Breast epithelium (tissue), 3 donors: ENCODE measurements around the gene GOSR1.

Experiments
- POLR2A ChIP-seq: fragments of 450-650 bp; IDR thresholded peaks from one replicate; pipeline ENCODE4 v1.6.1; 2016; ENCODE audit warnings: antibody characterized with exemption, mild to moderate bottlenecking, moderate library complexity
- TF ChIP-seq, protein P1 (sequence below), 3 donors: fragments of 450-650 bp; IDR thresholded peaks; one replicate each; pipeline ENCODE4 v1.5.1; 2016 to 2017; ENCODE audit warnings: antibody characterized with exemption in 3 of 3, mild to moderate bottlenecking in 3 of 3, moderate library complexity in 3 of 3

DNA sequence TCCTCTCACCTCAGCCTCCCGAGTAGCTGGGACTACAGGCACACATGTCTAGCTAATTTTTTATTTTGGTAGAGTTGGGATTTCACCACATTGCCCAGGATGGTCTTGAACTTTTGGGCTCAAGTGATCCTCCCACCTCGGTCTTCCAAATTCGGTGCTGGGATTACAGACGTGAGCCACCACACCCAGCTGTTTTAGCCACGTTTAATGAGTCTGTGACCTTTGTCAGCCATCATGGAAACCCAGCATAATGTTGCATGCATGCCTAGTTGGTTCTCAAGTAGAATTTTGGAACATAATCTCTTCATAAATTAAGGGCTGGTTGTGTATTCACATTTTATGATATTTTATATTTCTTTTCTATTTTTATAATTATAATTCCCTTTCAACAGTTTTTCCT is 42.0 kb downstream of the GOSR1 start:
- TF ChIP-seq, protein P1, sequence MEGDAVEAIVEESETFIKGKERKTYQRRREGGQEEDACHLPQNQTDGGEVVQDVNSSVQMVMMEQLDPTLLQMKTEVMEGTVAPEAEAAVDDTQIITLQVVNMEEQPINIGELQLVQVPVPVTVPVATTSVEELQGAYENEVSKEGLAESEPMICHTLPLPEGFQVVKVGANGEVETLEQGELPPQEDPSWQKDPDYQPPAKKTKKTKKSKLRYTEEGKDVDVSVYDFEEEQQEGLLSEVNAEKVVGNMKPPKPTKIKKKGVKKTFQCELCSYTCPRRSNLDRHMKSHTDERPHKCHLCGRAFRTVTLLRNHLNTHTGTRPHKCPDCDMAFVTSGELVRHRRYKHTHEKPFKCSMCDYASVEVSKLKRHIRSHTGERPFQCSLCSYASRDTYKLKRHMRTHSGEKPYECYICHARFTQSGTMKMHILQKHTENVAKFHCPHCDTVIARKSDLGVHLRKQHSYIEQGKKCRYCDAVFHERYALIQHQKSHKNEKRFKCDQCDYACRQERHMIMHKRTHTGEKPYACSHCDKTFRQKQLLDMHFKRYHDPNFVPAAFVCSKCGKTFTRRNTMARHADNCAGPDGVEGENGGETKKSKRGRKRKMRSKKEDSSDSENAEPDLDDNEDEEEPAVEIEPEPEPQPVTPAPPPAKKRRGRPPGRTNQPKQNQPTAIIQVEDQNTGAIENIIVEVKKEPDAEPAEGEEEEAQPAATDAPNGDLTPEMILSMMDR (IDR thresholded peaks at IDR 0.05): no peak
- TF ChIP-seq POLR2A: no peak
